GM23338 (cell line): ENCODE results near the gene JARID2. TPM values are rescaled to one million over a fixed set of nuclear protein-coding genes. Genes with fewer than 3 reads are reported as not detected.
A peak's percentile ranks its signal among the peaks of the same experiment; 100 is the strongest.

ENCODE experiments used
- ATAC-seq: fragments of 200-7000 bp; cut with Tn5 transposase; 3 replicates; pipeline ENCODE4 v1.9.1; 2020
- DNase-seq: peaks from one replicate; pipeline ENCODE4 v3.0.0-alpha.2; 2015; ENCODE audit warnings: low spot score
- H2AFZ ChIP-seq: fragments of 200-600 bp; sonication (generic); 2 replicates; pipeline ENCODE4 v1.8.0; 2016; ENCODE audit warnings: antibody characterized with exemption, mild to moderate bottlenecking, moderate library complexity
- H3F3A ChIP-seq: fragments of 200-600 bp; sonication (generic); replicated peaks from 2 replicates; pipeline ENCODE4 v1.8.0; 2017; ENCODE audit warnings: antibody characterized with exemption, mixed run types, low read depth
- H3K27ac ChIP-seq: fragments of 200-600 bp; sonication (generic); 2 replicates; pipeline ENCODE4 v1.6.1; 2016; ENCODE audit warnings: low read depth
- H3K27me3 ChIP-seq: fragments of 200-600 bp; sonication (generic); 2 replicates; pipeline ENCODE4 v1.8.0; 2016; ENCODE audit warnings: mild to moderate bottlenecking, mixed run types, moderate library complexity; ENCODE audit not compliant: insufficient read depth
- H3K36me3 ChIP-seq: fragments of 200-600 bp; sonication (generic); 2 replicates; pipeline ENCODE4 v1.8.0; 2016; ENCODE audit warnings: mild to moderate bottlenecking; ENCODE audit not compliant: insufficient read depth
- H3K4me1 ChIP-seq: fragments of 200-600 bp; sonication (generic); 2 replicates; pipeline ENCODE4 v1.8.0; 2016; ENCODE audit warnings: mild to moderate bottlenecking, moderate library complexity; ENCODE audit not compliant: insufficient read depth
- H3K4me2 ChIP-seq: fragments of 200-600 bp; sonication (generic); 2 replicates; pipeline ENCODE4 v1.7.1; 2017; ENCODE audit warnings: mixed run types
- H3K4me3 ChIP-seq: fragments of 200-600 bp; sonication (generic); 2 replicates; pipeline ENCODE4 v1.6.1; 2016; ENCODE audit warnings: mixed run types
- H3K79me2 ChIP-seq: fragments of 200-600 bp; sonication (generic); replicated peaks from 2 replicates; pipeline ENCODE4 v1.8.0; 2017; ENCODE audit warnings: mild to moderate bottlenecking; ENCODE audit not compliant: insufficient read depth
- H3K9me2 ChIP-seq: fragments of 200-600 bp; sonication (generic); 2 replicates; pipeline ENCODE4 v1.8.0; 2017; ENCODE audit not compliant: insufficient read depth
- H4K20me1 ChIP-seq: fragments of 200-600 bp; sonication (generic); replicated peaks from 2 replicates; pipeline ENCODE4 v1.8.0; 2017; ENCODE audit warnings: mild to moderate bottlenecking; ENCODE audit not compliant: insufficient read depth
- H3K27ac Mint-ChIP-seq: 2 replicates; pipeline ENCODE4 v1.8.0; 2020; ENCODE audit warnings: inconsistent platforms, mild to moderate bottlenecking, moderate library complexity, mixed read lengths
- H3K27me3 Mint-ChIP-seq: 3 replicates; pipeline ENCODE4 v1.8.0; 2022; ENCODE audit warnings: low read depth, mild to moderate bottlenecking, moderate library complexity, mixed read lengths, inconsistent platforms; ENCODE audit not compliant: insufficient read depth, poor library complexity
- H3K36me3 Mint-ChIP-seq: 3 replicates; pipeline ENCODE4 v1.8.0; 2021; ENCODE audit warnings: low read depth, mild to moderate bottlenecking, inconsistent platforms, moderate library complexity, mixed read lengths
- H3K4me1 Mint-ChIP-seq: 3 replicates; pipeline ENCODE4 v1.8.0; 2020; ENCODE audit warnings: mild to moderate bottlenecking, inconsistent platforms, mixed read lengths
- H3K4me3 Mint-ChIP-seq: 3 replicates; pipeline ENCODE4 v1.8.0; 2021; ENCODE audit warnings: moderate library complexity, mild to moderate bottlenecking, inconsistent platforms, mixed read lengths
- H3K9me3 Mint-ChIP-seq: 3 replicates; pipeline ENCODE4 v1.8.0; 2020; ENCODE audit warnings: moderate library complexity, mild to moderate bottlenecking, inconsistent platforms, mixed read lengths
- CREB1 ChIP-seq: fragments of 250-450 bp; sonication (Bioruptor Pico); IDR thresholded peaks from 2 replicates; pipeline ENCODE4 v1.5.0; 2020; ENCODE audit warnings: low read depth, mild to moderate bottlenecking, moderate library complexity
- EZH2 ChIP-seq: fragments of 200-600 bp; sonication (generic); IDR thresholded peaks from one replicate; pipeline ENCODE4 v1.8.0; 2017; ENCODE audit warnings: antibody characterized with exemption, mild to moderate bottlenecking, low read depth; ENCODE audit not compliant: unreplicated experiment
- EZH2phosphoT487 ChIP-seq: fragments of 200-600 bp; sonication (generic); IDR thresholded peaks from one replicate; pipeline ENCODE4 v1.8.1; 2018; ENCODE audit warnings: antibody characterized with exemption; ENCODE audit not compliant: unreplicated experiment
- JUNB ChIP-seq: IDR thresholded peaks from one replicate; pipeline ENCODE4 v1.6.1; 2016; ENCODE audit warnings: antibody characterized with exemption; ENCODE audit not compliant: unreplicated experiment
- NANOG ChIP-seq: IDR thresholded peaks from 2 replicates; pipeline ENCODE4 v1.6.1; 2016; ENCODE audit warnings: antibody characterized with exemption, borderline replicate concordance
- POLR2AphosphoS5 ChIP-seq: IDR thresholded peaks from 2 replicates; pipeline ENCODE4 v1.6.1; 2016; ENCODE audit warnings: antibody characterized with exemption, low read depth
- REST ChIP-seq: IDR thresholded peaks from one replicate; pipeline ENCODE4 v1.6.1; 2018; ENCODE audit warnings: antibody characterized with exemption; ENCODE audit not compliant: unreplicated experiment
- STAT1 ChIP-seq: IDR thresholded peaks from one replicate; pipeline ENCODE4 v1.6.1; 2016; ENCODE audit warnings: antibody characterized with exemption; ENCODE audit not compliant: unreplicated experiment
- ZNF114 ChIP-seq: fragments of 250-450 bp; sonication (Bioruptor Pico); IDR thresholded peaks from 2 replicates; pipeline ENCODE4 v1.5.0; 2020; ENCODE audit warnings: mild to moderate bottlenecking, moderate library complexity
- ZNF331 ChIP-seq: fragments of 250-450 bp; sonication (Bioruptor Pico); IDR thresholded peaks from 2 replicates; pipeline ENCODE4 v1.5.0; 2020; ENCODE audit warnings: low read depth, mild to moderate bottlenecking, moderate library complexity
- ZNF462 ChIP-seq: fragments of 250-450 bp; sonication (Bioruptor Pico); IDR thresholded peaks from 2 replicates; pipeline ENCODE4 v1.5.0; 2020; ENCODE audit warnings: mild to moderate bottlenecking, moderate library complexity
- polyA plus RNA-seq: library from polyadenylated mRNA; unstranded; fragments of >200 nt; fragmentation: Nextera tagmentation; extraction: Ambion mirVana; gene quantifications from 2 replicates; pipeline ENCODE4 v1.2.1, GENCODE V29; 2016
- total RNA-seq: library from RNA; depleted of rRNA; stranded (reverse); fragments of >200 nt; shearing (Covaris generic); gene quantifications from 2 replicates; pipeline ENCODE4 v1.2.3, GENCODE V29; 2014
- TF ChIP-seq, protein P1 (sequence below): IDR thresholded peaks from 2 replicates; pipeline ENCODE4 v1.6.1; 2016; ENCODE audit warnings: antibody characterized with exemption
- TF ChIP-seq, protein P2 (sequence below), 2 experiments: fragments of 200-600 bp in 1 of 2; sonication (generic) in 1 of 2; conservative IDR thresholded peaks; 2 replicates each; pipeline versions ENCODE4 v1.5.1 to v1.6.1; 2016 to 2017; ENCODE audit warnings: antibody characterized with exemption in 2 of 2, low read depth in 2 of 2, mild to moderate bottlenecking in 2 of 2, moderate library complexity in 1 of 2

The JARID2 gene
- total and polyA plus RNA-seq, 2 experiments from 2014 or later: 92.8 to 196 TPM

DNA sequence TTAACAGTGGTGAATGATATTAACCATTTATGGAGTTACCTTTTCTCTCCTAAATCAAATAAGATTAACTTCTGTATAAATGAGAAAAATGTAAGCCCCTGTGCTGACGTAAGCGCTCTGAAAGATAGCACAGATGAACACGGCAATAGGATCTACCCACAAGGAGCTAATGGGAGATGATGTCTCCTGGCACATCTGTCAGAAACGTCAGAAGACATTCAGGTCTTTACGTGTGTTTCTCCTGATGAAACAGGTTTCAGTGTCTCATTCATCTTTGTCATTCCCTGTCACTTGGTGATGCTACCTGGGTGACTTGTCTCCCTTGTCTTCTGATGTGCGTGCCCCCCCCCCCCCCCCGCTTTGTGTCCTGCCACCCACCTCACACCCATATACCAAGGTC, 227.3 kb downstream of the JARID2 start:
- Mint-ChIP-seq H3K9me3 (no peaks in the 10 kb centered on the region), H3K36me3 (peaks cover 56% of the 10 kb centered on the region), H3K4me3 (no peak overlapping the region), H3K27me3 (peaks cover 34% of the 10 kb centered on the region), H3K27ac (no peak overlapping the region), H3K4me1 (peaks cover 66% of the 10 kb centered on the region)
- Histone ChIP-seq H3K4me2 (no peak overlapping the region), H3F3A (peaks cover 14% of the 10 kb centered on the region; the same call in 1 of the 2 replicates), H3K4me3 (no peak overlapping the region), H3K9me2 (no peaks in the 10 kb centered on the region), H3K4me1 (peaks cover 59% of the 10 kb centered on the region), H3K36me3 (peaks cover 28% of the 10 kb centered on the region), H3K27me3 (no peaks in the 10 kb centered on the region), H4K20me1 (peaks cover 93% of the 10 kb centered on the region), H3K27ac (0 out of 2 replicates have a peak overlapping the region, but pooled peaks have one; percentile 68), H2AFZ (no peak overlapping the region), H3K79me2 (peaks cover 98% of the 10 kb centered on the region)
- TF ChIP-seq ZNF331: no peak
- TF ChIP-seq REST: no peak
- TF ChIP-seq ZNF114 (CRISPR knock-in tag): no peak
- TF ChIP-seq NANOG: no peak
- no peak for TF ChIP-seq ZNF462 (CRISPR knock-in tag)
- TF ChIP-seq EZH2phosphoT487: no peak
- no peak for TF ChIP-seq EZH2
- TF ChIP-seq, protein P1, sequence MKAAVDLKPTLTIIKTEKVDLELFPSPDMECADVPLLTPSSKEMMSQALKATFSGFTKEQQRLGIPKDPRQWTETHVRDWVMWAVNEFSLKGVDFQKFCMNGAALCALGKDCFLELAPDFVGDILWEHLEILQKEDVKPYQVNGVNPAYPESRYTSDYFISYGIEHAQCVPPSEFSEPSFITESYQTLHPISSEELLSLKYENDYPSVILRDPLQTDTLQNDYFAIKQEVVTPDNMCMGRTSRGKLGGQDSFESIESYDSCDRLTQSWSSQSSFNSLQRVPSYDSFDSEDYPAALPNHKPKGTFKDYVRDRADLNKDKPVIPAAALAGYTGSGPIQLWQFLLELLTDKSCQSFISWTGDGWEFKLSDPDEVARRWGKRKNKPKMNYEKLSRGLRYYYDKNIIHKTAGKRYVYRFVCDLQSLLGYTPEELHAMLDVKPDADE: no peak
- TF ChIP-seq POLR2AphosphoS5: no peak
- TF ChIP-seq JUNB: no peak
- TF ChIP-seq, protein P2, sequence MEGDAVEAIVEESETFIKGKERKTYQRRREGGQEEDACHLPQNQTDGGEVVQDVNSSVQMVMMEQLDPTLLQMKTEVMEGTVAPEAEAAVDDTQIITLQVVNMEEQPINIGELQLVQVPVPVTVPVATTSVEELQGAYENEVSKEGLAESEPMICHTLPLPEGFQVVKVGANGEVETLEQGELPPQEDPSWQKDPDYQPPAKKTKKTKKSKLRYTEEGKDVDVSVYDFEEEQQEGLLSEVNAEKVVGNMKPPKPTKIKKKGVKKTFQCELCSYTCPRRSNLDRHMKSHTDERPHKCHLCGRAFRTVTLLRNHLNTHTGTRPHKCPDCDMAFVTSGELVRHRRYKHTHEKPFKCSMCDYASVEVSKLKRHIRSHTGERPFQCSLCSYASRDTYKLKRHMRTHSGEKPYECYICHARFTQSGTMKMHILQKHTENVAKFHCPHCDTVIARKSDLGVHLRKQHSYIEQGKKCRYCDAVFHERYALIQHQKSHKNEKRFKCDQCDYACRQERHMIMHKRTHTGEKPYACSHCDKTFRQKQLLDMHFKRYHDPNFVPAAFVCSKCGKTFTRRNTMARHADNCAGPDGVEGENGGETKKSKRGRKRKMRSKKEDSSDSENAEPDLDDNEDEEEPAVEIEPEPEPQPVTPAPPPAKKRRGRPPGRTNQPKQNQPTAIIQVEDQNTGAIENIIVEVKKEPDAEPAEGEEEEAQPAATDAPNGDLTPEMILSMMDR (conservative IDR thresholded peaks at IDR 0.05; ENCODE audit: low read depth in 2 of 2): no peak
- no peak for TF ChIP-seq CREB1 (CRISPR knock-in tag)
- TF ChIP-seq STAT1: no peak
- ATAC-seq: no peak
- DNase-seq: no peak
